HEK293T (cell line): ENCODE data around the gene OTUD3.

Experiments used
- ARNT ChIP-seq: fragments of 450-650 bp; IDR thresholded peaks from 2 replicates; pipeline ENCODE4 v1.6.1; 2017; ENCODE audit warnings: mild to moderate bottlenecking
- FOXA1 ChIP-seq: fragments of 450-650 bp; IDR thresholded peaks from 2 replicates; pipeline ENCODE4 v1.6.1; 2016; ENCODE audit warnings: mild to moderate bottlenecking
- NFRKB ChIP-seq: fragments of 450-650 bp; IDR thresholded peaks from 2 replicates; pipeline ENCODE4 v1.6.1; 2016; ENCODE audit warnings: mild to moderate bottlenecking, moderate library complexity
- SUZ12 ChIP-seq: fragments of 450-650 bp; IDR thresholded peaks from 2 replicates; pipeline ENCODE4 v1.6.1; 2016; ENCODE audit warnings: mild to moderate bottlenecking

DNA sequence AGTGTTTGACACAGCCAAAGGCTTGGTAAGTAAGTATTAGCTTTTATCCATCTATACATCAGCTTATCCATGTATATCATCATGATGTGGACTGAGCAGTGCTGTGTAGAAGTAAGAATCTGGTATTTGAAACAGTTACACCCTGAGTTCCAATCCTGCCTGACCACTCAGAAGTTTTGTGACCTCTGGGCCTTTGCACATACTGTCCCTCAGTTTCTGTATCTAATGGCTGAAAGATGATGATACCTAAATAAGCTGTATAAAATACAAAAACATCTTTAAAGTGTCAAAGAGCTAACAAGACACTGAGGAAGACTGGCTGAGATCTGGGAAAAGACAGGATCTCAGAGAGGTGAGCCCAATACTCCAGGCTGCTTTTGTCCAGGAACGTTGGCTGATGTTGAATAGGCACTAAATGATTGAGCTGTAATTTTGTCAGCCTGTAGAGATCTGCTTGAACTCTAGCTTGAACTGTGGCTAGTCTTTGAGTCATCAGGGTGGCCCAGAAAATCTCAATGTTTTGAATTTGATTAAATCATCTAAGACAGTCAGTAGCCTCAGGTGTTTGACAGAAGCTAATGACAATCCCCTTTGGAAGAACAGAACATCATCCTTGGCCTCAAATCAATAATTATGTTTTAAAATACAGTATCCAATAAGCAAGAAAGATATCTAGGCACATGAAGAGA is 20.2 kb upstream of the OTUD3 start:
- TF ChIP-seq SUZ12 (no peak), ARNT (no peak), FOXA1 (no peak), NFRKB (no peak)
